ENCODE measurements around the gene ANK2. TPM values are rescaled to one million over a fixed set of nuclear protein-coding genes. Genes with fewer than 3 reads are reported as not detected.
"Not testable (repeated sequence)": the region's sequence is repeated elsewhere in the genome, so short reads cannot be mapped to it uniquely, and the experiment has no call there.

Gene ANK2
- total RNA-seq, 2 donors from 2014 or later, result 6.6 to 7.1 TPM

- Mint-ChIP-seq H3K4me3 (no peak overlapping the region), H3K4me1 (ENCODE audit: low read depth) (no peaks in the 10 kb centered on the region), H3K27me3 (ENCODE audit: low read depth) (no peaks in the 10 kb centered on the region), H3K36me3 (ENCODE audit: insufficient read depth in 2 of 2) (no peaks in the 10 kb centered on the region), H3K9me3 (no peaks in the 10 kb centered on the region), H3K27ac (no peak overlapping the region)
- DNase-seq (no peak), ATAC-seq (replicated peaks in 1 of 2) (no peak)
These were observed 8.4 kb downstream of the ANK2 start for GRCh38 chr4:113057891-113058290.

- H3K27me3 Mint-ChIP-seq (ENCODE audit: low read depth), result no peaks in the 10 kb centered on the region
- H3K36me3 Mint-ChIP-seq (ENCODE audit: insufficient read depth in 2 of 2), result no peaks in the 10 kb centered on the region
- no peaks in the 10 kb centered on the region for H3K9me3 Mint-ChIP-seq
- no peak overlapping the region for H3K4me3 Mint-ChIP-seq
- no peak for ATAC-seq (replicated peaks in 1 of 2)
- H3K27ac Mint-ChIP-seq, result no peak overlapping the region
- DNase-seq, result no peak
- no peaks in the 10 kb centered on the region for H3K4me1 Mint-ChIP-seq (ENCODE audit: low read depth)
These were observed 10.2 kb downstream of the ANK2 start for GRCh38 chr4:113059449-113060182.

DNA sequence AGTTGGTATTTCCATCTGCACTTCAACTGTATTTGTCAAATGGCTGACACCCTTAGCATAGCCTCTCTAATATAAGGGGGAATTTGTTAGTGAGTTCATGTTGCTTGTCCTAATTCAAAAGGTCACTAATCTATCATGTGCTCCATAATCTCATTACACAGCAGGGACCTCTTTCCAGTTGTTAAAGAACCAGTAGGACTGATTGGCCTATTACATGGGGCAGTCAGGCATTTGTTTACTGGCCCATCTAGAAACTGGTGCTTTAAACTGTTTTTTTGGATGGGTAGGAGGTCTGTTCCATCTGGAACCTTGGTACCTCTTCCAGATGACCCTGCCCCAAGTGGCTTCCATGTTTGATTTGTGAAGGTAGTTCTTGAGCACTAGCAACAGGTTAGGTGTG is 11.4 kb downstream of the ANK2 start:
- H3K9me3 Mint-ChIP-seq, result no peaks in the 10 kb centered on the region
- H3K4me3 Mint-ChIP-seq, result no peak overlapping the region
- no peaks in the 10 kb centered on the region for H3K4me1 Mint-ChIP-seq (ENCODE audit: low read depth)
- DNase-seq, result no peak
- H3K27ac Mint-ChIP-seq, result no peak overlapping the region
- H3K36me3 Mint-ChIP-seq (ENCODE audit: insufficient read depth in 2 of 2), result no peaks in the 10 kb centered on the region
- H3K27me3 Mint-ChIP-seq (ENCODE audit: low read depth), result no peaks in the 10 kb centered on the region
- no peak for ATAC-seq (replicated peaks in 1 of 2)

GRCh38 chr4:113064244-113064643 is 14.8 kb downstream of the ANK2 start:
- Mint-ChIP-seq H3K36me3 (ENCODE audit: insufficient read depth in 2 of 2) (no peaks in the 10 kb centered on the region), H3K4me3 (no peak overlapping the region)

DNA sequence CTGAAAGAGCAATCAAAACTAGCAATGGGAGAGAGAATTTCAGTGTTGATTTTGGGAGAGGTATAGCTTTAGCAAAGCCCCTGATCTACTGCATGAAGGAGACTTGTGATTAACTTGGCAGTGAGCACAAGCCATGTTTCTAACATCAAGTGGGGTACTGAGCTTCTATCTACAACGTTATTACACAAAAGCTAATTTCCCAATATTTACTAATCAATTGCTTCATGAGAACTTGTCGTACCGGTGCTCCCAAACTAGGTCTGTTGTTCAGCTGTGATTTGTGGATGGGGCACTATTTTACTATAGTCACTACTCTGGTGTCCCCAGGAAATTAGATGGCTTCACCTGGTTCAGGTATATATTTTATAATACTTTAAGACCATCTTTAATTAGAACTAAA is 16.2 kb downstream of the ANK2 start:
- H3K9me3 Mint-ChIP-seq, result no peaks in the 10 kb centered on the region
- H3K36me3 Mint-ChIP-seq (ENCODE audit: insufficient read depth in 2 of 2), result no peaks in the 10 kb centered on the region
- no peaks in the 10 kb centered on the region for H3K4me1 Mint-ChIP-seq (ENCODE audit: low read depth)
- no peak overlapping the region for H3K4me3 Mint-ChIP-seq
- DNase-seq, result no peak
- H3K27me3 Mint-ChIP-seq (ENCODE audit: low read depth), result peaks cover 9% of the 10 kb centered on the region
- H3K27ac Mint-ChIP-seq, result no peak overlapping the region
- no peak for ATAC-seq (replicated peaks in 1 of 2)

More at GRCh38 chr4:113064244-113064643, 14.8 kb downstream of the ANK2 start:
- Mint-ChIP-seq H3K27ac (no peak overlapping the region), H3K4me1 (ENCODE audit: low read depth) (no peaks in the 10 kb centered on the region), H3K9me3 (no peaks in the 10 kb centered on the region), H3K27me3 (ENCODE audit: low read depth) (peaks cover 9% of the 10 kb centered on the region)
- no peak for ATAC-seq (replicated peaks in 1 of 2)
- no peak for DNase-seq

DNA sequence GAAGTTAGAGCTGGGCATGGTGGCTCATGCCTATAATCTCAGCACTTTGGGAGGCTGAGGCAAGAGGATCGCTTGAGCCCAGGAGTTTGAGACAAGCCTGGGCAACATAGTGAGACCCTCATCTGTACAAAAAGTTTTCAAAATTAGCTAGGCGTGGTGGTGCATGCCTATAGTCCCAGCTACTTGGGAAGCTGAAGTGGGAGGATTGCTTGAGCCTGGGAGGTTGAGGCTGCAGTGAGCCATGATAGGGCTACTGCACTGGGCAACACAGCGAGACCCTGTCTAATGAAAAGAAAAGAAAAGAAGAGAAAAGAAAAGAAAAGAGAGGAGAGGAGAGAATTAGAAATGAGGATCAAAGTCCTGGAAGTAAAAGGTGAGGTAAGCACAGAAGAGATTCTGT is 19.3 kb downstream of the ANK2 start:
- not testable (repeated sequence) for H3K4me3 Mint-ChIP-seq; ATAC-seq (replicated peaks in 1 of 2); DNase-seq; H3K27ac Mint-ChIP-seq; H3K36me3 Mint-ChIP-seq (ENCODE audit: insufficient read depth in 2 of 2); H3K4me1 Mint-ChIP-seq (ENCODE audit: low read depth); H3K9me3 Mint-ChIP-seq; H3K27me3 Mint-ChIP-seq (ENCODE audit: low read depth)

GRCh38 chr4:113069212-113069892 is 19.9 kb downstream of the ANK2 start:
- H3K36me3 Mint-ChIP-seq (ENCODE audit: insufficient read depth in 2 of 2), result no peaks in the 10 kb centered on the region
- DNase-seq (no peak), ATAC-seq (replicated peaks in 1 of 2) (no peak)
- no peak overlapping the region for H3K4me3 Mint-ChIP-seq
- H3K27me3 Mint-ChIP-seq (ENCODE audit: low read depth), result peaks cover 9% of the 10 kb centered on the region
- H3K4me1 Mint-ChIP-seq (ENCODE audit: low read depth), result no peaks in the 10 kb centered on the region
- no peak overlapping the region for H3K27ac Mint-ChIP-seq
- peaks cover 0 to 5% of the 10 kb centered on the region in 2 donors for H3K9me3 Mint-ChIP-seq

GRCh38 chr4:113070755-113071154 is 21.3 kb downstream of the ANK2 start:
- Mint-ChIP-seq H3K36me3 (ENCODE audit: insufficient read depth in 2 of 2) (no peaks in the 10 kb centered on the region), H3K27ac (no peak overlapping the region), H3K4me1 (ENCODE audit: low read depth) (no peaks in the 10 kb centered on the region), H3K4me3 (no peak overlapping the region), H3K27me3 (ENCODE audit: low read depth) (peaks cover 9% of the 10 kb centered on the region), H3K9me3 (peaks cover 0 to 5% of the 10 kb centered on the region in 2 donors)
- no peak for ATAC-seq (replicated peaks in 1 of 2)
- no peak for DNase-seq

- Mint-ChIP-seq H3K27me3 (ENCODE audit: low read depth) (peaks cover 9% of the 10 kb centered on the region), H3K4me3 (no peak overlapping the region), H3K36me3 (ENCODE audit: insufficient read depth in 2 of 2) (no peaks in the 10 kb centered on the region), H3K27ac (no peak overlapping the region), H3K9me3 (peaks cover 0 to 5% of the 10 kb centered on the region in 2 donors), H3K4me1 (ENCODE audit: low read depth) (no peaks in the 10 kb centered on the region)
- ATAC-seq (replicated peaks in 1 of 2), result no peak
- DNase-seq, result no peak
These were observed 21.8 kb downstream of the ANK2 start for GRCh38 chr4:113071274-113071673.

DNA sequence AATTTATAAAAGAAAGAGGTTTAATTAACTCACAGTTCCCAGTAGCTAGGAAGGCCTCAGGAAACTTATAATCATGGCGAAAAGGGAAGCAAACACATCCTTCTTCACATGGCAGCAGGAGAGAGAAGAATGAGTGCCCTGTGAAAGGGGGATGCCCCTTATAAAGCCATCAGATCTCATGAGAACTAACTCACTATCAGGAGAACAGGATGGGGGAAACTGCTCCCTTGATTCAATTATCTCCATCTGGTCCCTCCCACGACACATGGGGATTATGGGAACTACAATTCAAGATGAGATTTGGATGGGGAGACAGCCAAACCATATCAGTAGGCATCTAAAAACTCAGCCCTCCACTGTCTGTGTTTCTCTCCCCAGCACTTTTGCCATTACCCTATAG is 22.4 kb downstream of the ANK2 start:
- no peak overlapping the region for H3K27ac Mint-ChIP-seq
- ATAC-seq (replicated peaks in 1 of 2), result no peak
- no peaks in the 10 kb centered on the region for H3K36me3 Mint-ChIP-seq (ENCODE audit: insufficient read depth in 2 of 2)
- H3K4me1 Mint-ChIP-seq (ENCODE audit: low read depth), result no peaks in the 10 kb centered on the region
- no peak overlapping the region for H3K4me3 Mint-ChIP-seq
- DNase-seq, result no peak
- peaks cover 9% of the 10 kb centered on the region for H3K27me3 Mint-ChIP-seq (ENCODE audit: low read depth)
- peaks cover 0 to 5% of the 10 kb centered on the region in 2 donors for H3K9me3 Mint-ChIP-seq

GRCh38 chr4:113073451-113074005 is 24.1 kb downstream of the ANK2 start:
- no peaks in the 10 kb centered on the region for H3K4me1 Mint-ChIP-seq (ENCODE audit: low read depth)
- no peak for ATAC-seq (replicated peaks in 1 of 2)
- peaks cover 3% of the 10 kb centered on the region for H3K27me3 Mint-ChIP-seq (ENCODE audit: low read depth)
- no peak overlapping the region for H3K4me3 Mint-ChIP-seq
- H3K36me3 Mint-ChIP-seq (ENCODE audit: insufficient read depth in 2 of 2), result no peaks in the 10 kb centered on the region
- no peak for DNase-seq
- peaks cover 0 to 5% of the 10 kb centered on the region in 2 donors for H3K9me3 Mint-ChIP-seq
- H3K27ac Mint-ChIP-seq, result no peak overlapping the region

- no peaks in the 10 kb centered on the region for H3K36me3 Mint-ChIP-seq (ENCODE audit: insufficient read depth in 2 of 2)
- no peaks in the 10 kb centered on the region for H3K27me3 Mint-ChIP-seq (ENCODE audit: low read depth)
- no peak for ATAC-seq (replicated peaks in 1 of 2)
- no peak overlapping the region for H3K27ac Mint-ChIP-seq
- DNase-seq, result no peak
- H3K9me3 Mint-ChIP-seq, result no peaks in the 10 kb centered on the region
- no peak overlapping the region for H3K4me3 Mint-ChIP-seq
- H3K4me1 Mint-ChIP-seq (ENCODE audit: low read depth), result no peaks in the 10 kb centered on the region
These were observed 28.1 kb downstream of the ANK2 start for GRCh38 chr4:113077575-113077974.

GRCh38 chr4:113078066-113078465 is 28.6 kb downstream of the ANK2 start:
- no peak for ATAC-seq (replicated peaks in 1 of 2)
- no peaks in the 10 kb centered on the region for H3K4me1 Mint-ChIP-seq (ENCODE audit: low read depth)
- no peaks in the 10 kb centered on the region for H3K36me3 Mint-ChIP-seq (ENCODE audit: insufficient read depth in 2 of 2)
- no peaks in the 10 kb centered on the region for H3K27me3 Mint-ChIP-seq (ENCODE audit: low read depth)
- H3K9me3 Mint-ChIP-seq, result no peaks in the 10 kb centered on the region
- no peak overlapping the region for H3K27ac Mint-ChIP-seq
- no peak overlapping the region for H3K4me3 Mint-ChIP-seq
- DNase-seq, result no peak

Measured in activated T-cell treated with anti-CD3 and anti-CD28 coated beads, Interleukin-2, amount 50 U/mL, for 72 hours (primary cell).